Measurements from ENCODE around the gene FBRSL1.
"Not testable (repeated sequence)": the region's sequence is repeated elsewhere in the genome, so short reads cannot be mapped to it uniquely, and the experiment has no call there.

Gene FBRSL1

GRCh38 chr12:132461526-132461925 lies 28.4 kb upstream of the FBRSL1 start:
- H3K36me3 ChIP-seq (ENCODE audit: control insufficient read depth in 5 of 5, insufficient read depth in 5 of 5, low read length in 5 of 5), result no peaks in the 10 kb centered on the region
- H3K27me3 ChIP-seq (ENCODE audit: control insufficient read depth in 5 of 5, insufficient read depth in 4 of 5, low read length in 5 of 5), result peaks cover 9 to 34% (median 25%) of the 10 kb centered on the region in 5 donors
- H3K9me3 ChIP-seq (ENCODE audit: control insufficient read depth in 5 of 5, low read length in 5 of 5), result peaks cover 0 to 12% (median 5%) of the 10 kb centered on the region in 5 donors
- H3K4me3 ChIP-seq (ENCODE audit: low read depth in 1 of 5, low read length in 5 of 5), result no peak overlapping the region
- H3K4me1 ChIP-seq (ENCODE audit: control insufficient read depth in 5 of 5, insufficient read depth in 5 of 5, low read length in 5 of 5), result no peaks in the 10 kb centered on the region
- no peak overlapping the region for H3K9ac ChIP-seq (ENCODE audit: low read length in 5 of 5)
- no peak overlapping the region for H3K27ac ChIP-seq (ENCODE audit: low read depth, low read length)

- Histone ChIP-seq H3K4me3 (ENCODE audit: low read depth in 1 of 5, low read length in 5 of 5) (no peak overlapping the region), H3K9me3 (ENCODE audit: control insufficient read depth in 5 of 5, low read length in 5 of 5) (peaks cover 0 to 12% (median 5%) of the 10 kb centered on the region in 5 donors), H3K36me3 (ENCODE audit: control insufficient read depth in 5 of 5, insufficient read depth in 5 of 5, low read length in 5 of 5) (no peaks in the 10 kb centered on the region), H3K9ac (ENCODE audit: low read length in 5 of 5) (no peak overlapping the region), H3K4me1 (ENCODE audit: control insufficient read depth in 5 of 5, insufficient read depth in 5 of 5, low read length in 5 of 5) (no peaks in the 10 kb centered on the region), H3K27ac (ENCODE audit: low read depth, low read length) (no peak overlapping the region), H3K27me3 (ENCODE audit: control insufficient read depth in 5 of 5, insufficient read depth in 4 of 5, low read length in 5 of 5) (peaks cover 9 to 41% (median 19%) of the 10 kb centered on the region in 5 donors)
Measured at GRCh38 chr12:132462788-132463187, 27.2 kb upstream of the FBRSL1 start.

- not testable (repeated sequence) for H3K27ac ChIP-seq (ENCODE audit: low read depth, low read length); H3K9ac ChIP-seq (ENCODE audit: low read length in 5 of 5); H3K4me1 ChIP-seq (ENCODE audit: control insufficient read depth in 5 of 5, insufficient read depth in 5 of 5, low read length in 5 of 5); H3K36me3 ChIP-seq (ENCODE audit: control insufficient read depth in 5 of 5, insufficient read depth in 5 of 5, low read length in 5 of 5); H3K4me3 ChIP-seq (ENCODE audit: low read depth in 1 of 5, low read length in 5 of 5)
- Histone ChIP-seq H3K9me3 (ENCODE audit: control insufficient read depth in 5 of 5, low read length in 5 of 5) (peaks cover 0 to 12% (median 5%) of the 10 kb centered on the region in 5 donors), H3K27me3 (ENCODE audit: control insufficient read depth in 5 of 5, insufficient read depth in 4 of 5, low read length in 5 of 5) (peaks cover 6 to 39% (median 19%) of the 10 kb centered on the region in 5 donors)
Measured at GRCh38 chr12:132463284-132463924, 26.5 kb upstream of the FBRSL1 start.

GRCh38 chr12:132464304-132464703 lies 25.6 kb upstream of the FBRSL1 start:
- H3K36me3 ChIP-seq (ENCODE audit: control insufficient read depth in 5 of 5, insufficient read depth in 5 of 5, low read length in 5 of 5); H3K4me1 ChIP-seq (ENCODE audit: control insufficient read depth in 5 of 5, insufficient read depth in 5 of 5, low read length in 5 of 5); H3K27ac ChIP-seq (ENCODE audit: low read depth, low read length); H3K9ac ChIP-seq (ENCODE audit: low read length in 5 of 5); H3K4me3 ChIP-seq (ENCODE audit: low read depth in 1 of 5, low read length in 5 of 5): not testable (repeated sequence)
- peaks cover 4 to 30% (median 16%) of the 10 kb centered on the region in 5 donors for H3K27me3 ChIP-seq (ENCODE audit: control insufficient read depth in 5 of 5, insufficient read depth in 4 of 5, low read length in 5 of 5)
- H3K9me3 ChIP-seq (ENCODE audit: control insufficient read depth in 5 of 5, low read length in 5 of 5), result peaks cover 0 to 12% (median 5%) of the 10 kb centered on the region in 5 donors

GRCh38 chr12:132464820-132465219 lies 25.1 kb upstream of the FBRSL1 start:
- Histone ChIP-seq H3K27me3 (ENCODE audit: control insufficient read depth in 5 of 5, insufficient read depth in 4 of 5, low read length in 5 of 5) (peaks cover 4 to 26% (median 13%) of the 10 kb centered on the region in 5 donors), H3K9ac (ENCODE audit: low read length in 5 of 5) (no peak overlapping the region), H3K36me3 (ENCODE audit: control insufficient read depth in 5 of 5, insufficient read depth in 5 of 5, low read length in 5 of 5) (no peaks in the 10 kb centered on the region), H3K4me3 (ENCODE audit: low read depth in 1 of 5, low read length in 5 of 5) (no peak overlapping the region), H3K9me3 (ENCODE audit: control insufficient read depth in 5 of 5, low read length in 5 of 5) (peaks cover 0 to 12% (median 5%) of the 10 kb centered on the region in 5 donors), H3K4me1 (ENCODE audit: control insufficient read depth in 5 of 5, insufficient read depth in 5 of 5, low read length in 5 of 5) (no peaks in the 10 kb centered on the region), H3K27ac (ENCODE audit: low read depth, low read length) (no peak overlapping the region)

GRCh38 chr12:132465269-132466190 lies 24.4 kb upstream of the FBRSL1 start:
- H3K9me3 ChIP-seq (ENCODE audit: control insufficient read depth in 5 of 5, low read length in 5 of 5), result peaks cover 0 to 8% (median 2%) of the 10 kb centered on the region in 5 donors
- H3K36me3 ChIP-seq (ENCODE audit: control insufficient read depth in 5 of 5, insufficient read depth in 5 of 5, low read length in 5 of 5), result no peaks in the 10 kb centered on the region
- H3K4me1 ChIP-seq (ENCODE audit: control insufficient read depth in 5 of 5, insufficient read depth in 5 of 5, low read length in 5 of 5), result no peaks in the 10 kb centered on the region
- H3K27ac ChIP-seq (ENCODE audit: low read depth, low read length), result no peak overlapping the region
- peaks cover 4 to 25% (median 13%) of the 10 kb centered on the region in 5 donors for H3K27me3 ChIP-seq (ENCODE audit: control insufficient read depth in 5 of 5, insufficient read depth in 4 of 5, low read length in 5 of 5)
- no peak overlapping the region for H3K9ac ChIP-seq (ENCODE audit: low read length in 5 of 5)
- no peak overlapping the region for H3K4me3 ChIP-seq (ENCODE audit: low read depth in 1 of 5, low read length in 5 of 5)

- Histone ChIP-seq H3K27ac (ENCODE audit: low read depth, low read length) (no peak overlapping the region), H3K9me3 (ENCODE audit: control insufficient read depth in 5 of 5, low read length in 5 of 5) (peaks cover 0 to 5% (median 0%) of the 10 kb centered on the region in 5 donors)
Measured at GRCh38 chr12:132466241-132467201, 23.4 kb upstream of the FBRSL1 start.

GRCh38 chr12:132467511-132467910 lies 22.4 kb upstream of the FBRSL1 start:
- Histone ChIP-seq H3K27ac (ENCODE audit: low read depth, low read length) (no peak overlapping the region), H3K9ac (ENCODE audit: low read length in 5 of 5) (no peak overlapping the region), H3K9me3 (ENCODE audit: control insufficient read depth in 5 of 5, low read length in 5 of 5) (peaks cover 0 to 2% (median 0%) of the 10 kb centered on the region in 5 donors), H3K36me3 (ENCODE audit: control insufficient read depth in 5 of 5, insufficient read depth in 5 of 5, low read length in 5 of 5) (no peaks in the 10 kb centered on the region), H3K4me1 (ENCODE audit: control insufficient read depth in 5 of 5, insufficient read depth in 5 of 5, low read length in 5 of 5) (peaks cover 0 to 7% (median 0%) of the 10 kb centered on the region in 5 donors), H3K4me3 (ENCODE audit: low read depth in 1 of 5, low read length in 5 of 5) (no peak overlapping the region), H3K27me3 (ENCODE audit: control insufficient read depth in 5 of 5, insufficient read depth in 4 of 5, low read length in 5 of 5) (peaks cover 4 to 21% (median 13%) of the 10 kb centered on the region in 5 donors)

More at GRCh38 chr12:132466241-132467201, 23.4 kb upstream of the FBRSL1 start:
- no peak overlapping the region for H3K9ac ChIP-seq (ENCODE audit: low read length in 5 of 5)
- no peaks in the 10 kb centered on the region for H3K4me1 ChIP-seq (ENCODE audit: control insufficient read depth in 5 of 5, insufficient read depth in 5 of 5, low read length in 5 of 5)
- H3K36me3 ChIP-seq (ENCODE audit: control insufficient read depth in 5 of 5, insufficient read depth in 5 of 5, low read length in 5 of 5), result no peaks in the 10 kb centered on the region
- peaks cover 4 to 25% (median 13%) of the 10 kb centered on the region in 5 donors for H3K27me3 ChIP-seq (ENCODE audit: control insufficient read depth in 5 of 5, insufficient read depth in 4 of 5, low read length in 5 of 5)
- H3K4me3 ChIP-seq (ENCODE audit: low read depth in 1 of 5, low read length in 5 of 5), result no peak overlapping the region

- Histone ChIP-seq H3K9ac (ENCODE audit: low read length in 5 of 5) (no peak overlapping the region), H3K9me3 (ENCODE audit: control insufficient read depth in 5 of 5, low read length in 5 of 5) (no peaks in the 10 kb centered on the region), H3K4me3 (ENCODE audit: low read depth in 1 of 5, low read length in 5 of 5) (no peak overlapping the region), H3K27ac (ENCODE audit: low read depth, low read length) (no peak overlapping the region), H3K4me1 (ENCODE audit: control insufficient read depth in 5 of 5, insufficient read depth in 5 of 5, low read length in 5 of 5) (peaks cover 0 to 11% (median 0%) of the 10 kb centered on the region in 5 donors), H3K27me3 (ENCODE audit: control insufficient read depth in 5 of 5, insufficient read depth in 4 of 5, low read length in 5 of 5) (peaks cover 4 to 21% (median 13%) of the 10 kb centered on the region in 5 donors), H3K36me3 (ENCODE audit: control insufficient read depth in 5 of 5, insufficient read depth in 5 of 5, low read length in 5 of 5) (no peaks in the 10 kb centered on the region)
Measured at GRCh38 chr12:132469423-132469822, 20.5 kb upstream of the FBRSL1 start.
